HG03354 (cell line): Measurements from ENCODE around the gene COQ7.

Source experiments
- ATAC-seq: cut with Tn5 transposase; IDR thresholded peaks from one replicate; pipeline ENCODE4 v1.9.1; 2021; ENCODE audit warnings: mild to moderate bottlenecking; ENCODE audit not compliant: unreplicated experiment, poor library complexity, severe bottlenecking

The COQ7 gene

GRCh38 chr16:19067349-19068236 is at the start of gene COQ7:
TSS of gene COQ7 (plus strand) at chr16:19067614. CDS start at chr16:19067665, 51 bp downstream.
- ATAC-seq = peak; percentile 90

- ATAC-seq = no peak
These were observed 46.7 kb upstream of the COQ7 start for GRCh38 chr16:19020689-19021088.

- no peak for ATAC-seq
These were observed 45.7 kb upstream of the COQ7 start for GRCh38 chr16:19021747-19022146.

GRCh38 chr16:19027416-19027815 is 40.0 kb upstream of the COQ7 start:
- no peak for ATAC-seq

- ATAC-seq = no peak
These were observed 37.4 kb upstream of the COQ7 start for GRCh38 chr16:19029980-19030379.

- no peak for ATAC-seq
These were observed 35.7 kb upstream of the COQ7 start for GRCh38 chr16:19031738-19032137.

GRCh38 chr16:19033761-19034160 is 33.7 kb upstream of the COQ7 start:
- no peak for ATAC-seq

- no peak for ATAC-seq
These were observed 27.0 kb upstream of the COQ7 start for GRCh38 chr16:19040400-19040799.

GRCh38 chr16:19044769-19045168 is 22.6 kb upstream of the COQ7 start:
- ATAC-seq = no peak

GRCh38 chr16:19046062-19046461 is 21.4 kb upstream of the COQ7 start:
- no peak for ATAC-seq

GRCh38 chr16:19062706-19063105 is 4.7 kb upstream of the COQ7 start:
- ATAC-seq = no peak

GRCh38 chr16:19066988-19067348 is 446 bp upstream of the COQ7 start:
- ATAC-seq = no peak

- ATAC-seq = no peak
These were observed 912 bp downstream of the COQ7 start for GRCh38 chr16:19068237-19068815.

GRCh38 chr16:19071811-19072777 is 4.7 kb downstream of the COQ7 start:
- no peak for ATAC-seq

- no peak for ATAC-seq
These were observed 5.9 kb downstream of the COQ7 start for GRCh38 chr16:19073344-19073743.

GRCh38 chr16:19073863-19074262 is 6.4 kb downstream of the COQ7 start:
- ATAC-seq = no peak

GRCh38 chr16:19075511-19075910 is 8.1 kb downstream of the COQ7 start:
- no peak for ATAC-seq

GRCh38 chr16:19077879-19078278 is 10.5 kb downstream of the COQ7 start:
- no peak for ATAC-seq

- ATAC-seq = no peak
These were observed 16.3 kb downstream of the COQ7 start for GRCh38 chr16:19083670-19084069.

GRCh38 chr16:19084139-19084538 is 16.7 kb downstream of the COQ7 start:
- ATAC-seq = no peak
